HG03175 (cell line): Measurements from ENCODE around the gene WDR20.
"Not testable (repeated sequence)": the region's sequence is repeated elsewhere in the genome, so short reads cannot be mapped to it uniquely, and the experiment has no call there.

Experiments used
- ATAC-seq: cut with Tn5 transposase; IDR thresholded peaks from one replicate; pipeline ENCODE4 v1.9.1; 2021; ENCODE audit warnings: mild to moderate bottlenecking, moderate library complexity; ENCODE audit not compliant: unreplicated experiment

The WDR20 gene

GRCh38 chr14:102170061-102170460, 30.4 kb downstream of the WDR20 start:
- ATAC-seq = no peak

GRCh38 chr14:102171173-102172020, 31.7 kb downstream of the WDR20 start:
- no peak for ATAC-seq

GRCh38 chr14:102172021-102172272, 32.2 kb downstream of the WDR20 start:
- ATAC-seq = not testable (repeated sequence)

- not testable (repeated sequence) for ATAC-seq
Measured at GRCh38 chr14:102172721-102173120, 33.0 kb downstream of the WDR20 start.

GRCh38 chr14:102177161-102177560, 37.5 kb downstream of the WDR20 start:
- ATAC-seq = no peak

GRCh38 chr14:102178806-102179205, 39.1 kb downstream of the WDR20 start:
- ATAC-seq = no peak

- no peak for ATAC-seq
Measured at GRCh38 chr14:102180248-102180998, 40.7 kb downstream of the WDR20 start.

- no peak for ATAC-seq
Measured at GRCh38 chr14:102181187-102181586, 41.5 kb downstream of the WDR20 start.

GRCh38 chr14:102182190-102182589, 42.5 kb downstream of the WDR20 start:
- ATAC-seq = no peak

- no peak for ATAC-seq
Measured at GRCh38 chr14:102182936-102183619, 43.4 kb downstream of the WDR20 start.

- no peak for ATAC-seq
Measured at GRCh38 chr14:102183886-102184285, 44.2 kb downstream of the WDR20 start.

GRCh38 chr14:102184316-102185035, 44.8 kb downstream of the WDR20 start:
- ATAC-seq = no peak

GRCh38 chr14:102185360-102185759, 45.7 kb downstream of the WDR20 start:
- no peak for ATAC-seq

GRCh38 chr14:102187044-102187443, 47.3 kb downstream of the WDR20 start:
- no peak for ATAC-seq

GRCh38 chr14:102187568-102188001, 47.9 kb downstream of the WDR20 start:
- ATAC-seq = no peak

GRCh38 chr14:102188187-102188586, 48.5 kb downstream of the WDR20 start:
- no peak for ATAC-seq

GRCh38 chr14:102189874-102190273, 50.2 kb downstream of the WDR20 start:
- ATAC-seq = no peak

GRCh38 chr14:102192840-102193502, 53.3 kb downstream of the WDR20 start:
- ATAC-seq = no peak

- no peak for ATAC-seq
Measured at GRCh38 chr14:102194856-102195255, 55.2 kb downstream of the WDR20 start.

- ATAC-seq = no peak
Measured at GRCh38 chr14:102195446-102195845, 55.7 kb downstream of the WDR20 start.
